Loucy (cell line): ENCODE results near the gene ZNF341.

Experiments
- CTCF ChIP-seq: fragments of 200-600 bp; sonication (generic); conservative IDR thresholded peaks from 2 replicates; pipeline ENCODE4 v1.5.1; 2014; ENCODE audit warnings: mild to moderate bottlenecking, antibody characterized with exemption, low read length
- EZH2phosphoT487 ChIP-seq: fragments of 200-600 bp; IDR thresholded peaks from 2 replicates; pipeline ENCODE4 v1.6.1; 2018; ENCODE audit warnings: antibody characterized with exemption, mild to moderate bottlenecking, moderate library complexity, borderline replicate concordance

GRCh38 chr20:33687993-33688937, 43.5 kb upstream of the ZNF341 start:
- TF ChIP-seq CTCF (no peak), EZH2phosphoT487 (no peak)
